B cell (primary cell): ENCODE results near the gene EML1. TPM values are rescaled to one million over a fixed set of nuclear protein-coding genes. Genes with fewer than 3 reads are reported as not detected.

Experiments
- ATAC-seq: fragments of 200-7000 bp; cut with Tn5 transposase; one replicate; pipeline ENCODE4 v1.10.0; 2021; ENCODE audit warnings: low read depth, mild to moderate bottlenecking, moderate number of reproducible peaks, moderate library complexity
- CTCF ChIA-PET: fragments of 350-600 bp; sonication (Branson Sonifier 250); formaldehyde crosslinking; loops from one replicate; lab custom pipeline; 2021; ENCODE audit warnings: antibody characterized with exemption, inconsistent platforms; lab: Charles Lee
- POLR2A ChIA-PET: fragments of 350-600 bp; sonication (Branson Sonifier 250); formaldehyde crosslinking; loops from one replicate; lab custom pipeline; 2021; ENCODE audit warnings: antibody characterized with exemption; lab: Charles Lee
- DNase-seq: peaks from one replicate; pipeline ENCODE4 v3.0.0; 2013
- H2AFZ ChIP-seq: 2 replicates; pipeline ENCODE4 v1.6.1; 2012; ENCODE audit warnings: mild to moderate bottlenecking, low read depth, low read length; ENCODE audit not compliant: insufficient read depth, poor library complexity, severe bottlenecking
- H3K27ac ChIP-seq, 2 donors: 1 replicate in 1 of 2; 2 replicates in 1 of 2; pipeline ENCODE4 v1.5.1; 2012 to 2013; ENCODE audit warnings: low read length in 2 of 2, mild to moderate bottlenecking in 2 of 2, moderate library complexity in 1 of 2
- H3K27me3 ChIP-seq, 4 experiments: fragments of 200-600 bp in 1 of 4; sonication (generic) in 1 of 4; replicated peaks in 1 of 4; 1 replicate in 2 of 4; 2 replicates in 2 of 4; pipeline versions ENCODE4 v1.6.1 to v1.7.0; 2013 to 2016; ENCODE audit warnings: low read length in 3 of 4, mild to moderate bottlenecking in 2 of 4, mixed read lengths in 1 of 4, moderate library complexity in 1 of 4; ENCODE audit not compliant: insufficient read depth in 4 of 4, control insufficient read depth in 3 of 4; ENCODE audit errors: control extremely low read depth in 1 of 4
- H3K36me3 ChIP-seq, 2 experiments: replicated peaks in 1 of 2; 1 replicate in 1 of 2; 2 replicates in 1 of 2; pipeline versions ENCODE4 v1.6.1 to v1.7.1; 2013; ENCODE audit warnings: low read length in 1 of 2; ENCODE audit not compliant: insufficient read depth in 2 of 2, control insufficient read depth in 1 of 2; ENCODE audit errors: control extremely low read depth in 1 of 2, extremely low read depth in 1 of 2
- H3K4me1 ChIP-seq, 2 donors: fragments of 200-600 bp in 1 of 2; sonication (generic) in 1 of 2; 1 replicate in 1 of 2; 2 replicates in 1 of 2; pipeline versions ENCODE4 v1.5.1 to v1.6.1; 2013 to 2017; ENCODE audit warnings: low read length in 2 of 2; ENCODE audit not compliant: control insufficient read depth in 2 of 2, insufficient read depth in 2 of 2
- H3K4me2 ChIP-seq: replicated peaks from 2 replicates; pipeline ENCODE3; 2012; ENCODE audit warnings: mild to moderate bottlenecking, low read depth, low read length; ENCODE audit not compliant: poor library complexity, severe bottlenecking
- H3K4me3 ChIP-seq, 5 experiments: fragments of 200-600 bp in 1 of 5; sonication (generic) in 1 of 5; 1 replicate in 3 of 5; 2 replicates in 2 of 5; pipeline versions ENCODE4 v1.5.1 to v1.7.0; 2011 to 2016; ENCODE audit warnings: low read length in 4 of 5, mild to moderate bottlenecking in 4 of 5, low read depth in 2 of 5, control low read depth in 1 of 5, moderate library complexity in 1 of 5; ENCODE audit not compliant: insufficient read depth in 1 of 5; ENCODE audit errors: control extremely low read depth in 1 of 5, extremely low read depth in 1 of 5
- H3K79me2 ChIP-seq: fragments of 200-600 bp; sonication (generic); one replicate; pipeline ENCODE4 v1.6.0; 2016; ENCODE audit warnings: low read length; ENCODE audit not compliant: control insufficient read depth, insufficient read depth
- H3K9ac ChIP-seq: fragments of 200-600 bp; sonication (generic); 2 replicates; pipeline ENCODE4 v1.6.1; 2017; ENCODE audit warnings: mild to moderate bottlenecking, low read length, moderate library complexity
- H3K9me3 ChIP-seq, 3 donors: one replicate each; pipeline versions ENCODE4 v1.6.1 to v1.7.1; 2013; ENCODE audit warnings: low read length in 2 of 3; ENCODE audit not compliant: control insufficient read depth in 2 of 3, insufficient read depth in 1 of 3; ENCODE audit errors: control extremely low read depth in 1 of 3
- H4K20me1 ChIP-seq: 2 replicates; pipeline ENCODE4 v1.6.0; 2012; ENCODE audit warnings: mild to moderate bottlenecking, low read length; ENCODE audit not compliant: insufficient read depth, control insufficient read depth, poor library complexity, severe bottlenecking
- H3K27ac Mint-ChIP-seq: one replicate; pipeline ENCODE4 v1.8.0; 2021; ENCODE audit warnings: mixed read lengths
- H3K27me3 Mint-ChIP-seq: one replicate; pipeline ENCODE4 v1.8.0; 2021; ENCODE audit warnings: mixed read lengths
- H3K4me1 Mint-ChIP-seq: one replicate; pipeline ENCODE4 v1.8.0; 2021; ENCODE audit warnings: mixed read lengths
- H3K4me3 Mint-ChIP-seq: one replicate; pipeline ENCODE4 v1.8.0; 2021; ENCODE audit warnings: mixed read lengths
- H3K9me3 Mint-ChIP-seq: one replicate; pipeline ENCODE4 v1.8.0; 2022; ENCODE audit warnings: mixed read lengths; ENCODE audit not compliant: insufficient read depth
- EZH2 ChIP-seq: IDR thresholded peaks from 2 replicates; pipeline ENCODE4 v1.6.1; 2012; ENCODE audit warnings: borderline replicate concordance, low read depth, mild to moderate bottlenecking, moderate library complexity, low read length; ENCODE audit not compliant: insufficient read depth, poor library complexity, severe bottlenecking
- whole genome bisulfite sequencing: methylation state at CpG from one replicate; pipeline ENCODE4 v1.1.5; 2013; ENCODE audit warnings: missing lambda C conversion rate; ENCODE audit not compliant: insufficient coverage; 5-methylcytosine and 5-hydroxymethylcytosine counted together
- intact Hi-C: fragments of 100-400 bp; cut with micrococcal nuclease; formaldehyde crosslinking; loops from one replicate; pipeline ENCODE4 v1.10.0; 2022
- polyA plus RNA-seq: library from polyadenylated mRNA; depleted of rRNA; stranded (reverse); fragments of >200 nt; gene quantifications from 2 replicates; pipeline ENCODE4 v1.2.3, GENCODE V29; 2012
- total RNA-seq, 2 donors: library from RNA; stranded (reverse); fragments of 120-200 nt in 1 of 2; gene quantifications; 1 replicate in 1 of 2; 2 replicates in 1 of 2; pipeline versions ENCODE4 v1.2.3 to v1.2.4, GENCODE V29; 2013 to 2022
- TF ChIP-seq, protein P1 (sequence below): fragments of 200-600 bp; IDR thresholded peaks from one replicate; pipeline ENCODE4 v1.8.0; 2022; ENCODE audit warnings: antibody characterized with exemption, mild to moderate bottlenecking

EML1 gene
- total and polyA plus RNA-seq, 2 donors (not counting 1 experiment from before 2014, with no cell fraction given) = not detected

DNA sequence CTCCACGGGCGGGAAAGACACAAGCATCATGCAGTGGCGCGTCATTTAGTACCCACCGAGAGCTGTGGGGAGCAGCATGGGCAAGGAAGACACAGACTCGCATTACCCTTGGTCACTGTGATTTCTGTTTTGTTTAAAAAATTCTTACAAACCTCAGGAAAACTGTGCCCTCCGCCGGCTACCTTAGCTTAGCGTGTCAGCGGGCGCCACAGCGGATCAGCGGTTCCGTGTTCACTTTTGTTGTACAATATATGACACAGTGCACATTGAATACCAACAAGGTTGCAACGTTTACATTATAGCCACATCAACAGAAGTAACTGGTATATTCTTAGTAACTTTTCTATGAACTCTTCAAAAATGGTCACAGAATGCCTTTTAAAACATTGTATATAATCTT lies 146.9 kb downstream of the EML1 start:
- peaks cover 0 to 20% (median 0%) of the 10 kb centered on the region in 4 experiments for H3K27me3 ChIP-seq
- Mint-ChIP-seq H3K27ac (no peak overlapping the region), H3K4me3 (no peak overlapping the region), H3K4me1 (no peaks in the 10 kb centered on the region), H3K27me3 (peaks cover 38% of the 10 kb centered on the region), H3K9me3 (no peaks in the 10 kb centered on the region)
- CTCF ChIA-PET = interaction anchor here (0.7 kb wide), 1 partner anchor 40 kb away, joined by 3 read pairs; no protein-coding TSS in a partner anchor
- DNase-seq (no peak), ATAC-seq (no peak)
- no peaks in the 10 kb centered on the region for H3K79me2 ChIP-seq
- H3K4me3 ChIP-seq = no peak overlapping the region
- no peaks in the 10 kb centered on the region for H4K20me1 ChIP-seq
- TF ChIP-seq, protein P1, sequence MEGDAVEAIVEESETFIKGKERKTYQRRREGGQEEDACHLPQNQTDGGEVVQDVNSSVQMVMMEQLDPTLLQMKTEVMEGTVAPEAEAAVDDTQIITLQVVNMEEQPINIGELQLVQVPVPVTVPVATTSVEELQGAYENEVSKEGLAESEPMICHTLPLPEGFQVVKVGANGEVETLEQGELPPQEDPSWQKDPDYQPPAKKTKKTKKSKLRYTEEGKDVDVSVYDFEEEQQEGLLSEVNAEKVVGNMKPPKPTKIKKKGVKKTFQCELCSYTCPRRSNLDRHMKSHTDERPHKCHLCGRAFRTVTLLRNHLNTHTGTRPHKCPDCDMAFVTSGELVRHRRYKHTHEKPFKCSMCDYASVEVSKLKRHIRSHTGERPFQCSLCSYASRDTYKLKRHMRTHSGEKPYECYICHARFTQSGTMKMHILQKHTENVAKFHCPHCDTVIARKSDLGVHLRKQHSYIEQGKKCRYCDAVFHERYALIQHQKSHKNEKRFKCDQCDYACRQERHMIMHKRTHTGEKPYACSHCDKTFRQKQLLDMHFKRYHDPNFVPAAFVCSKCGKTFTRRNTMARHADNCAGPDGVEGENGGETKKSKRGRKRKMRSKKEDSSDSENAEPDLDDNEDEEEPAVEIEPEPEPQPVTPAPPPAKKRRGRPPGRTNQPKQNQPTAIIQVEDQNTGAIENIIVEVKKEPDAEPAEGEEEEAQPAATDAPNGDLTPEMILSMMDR = no peak
- no peak for TF ChIP-seq EZH2
- no peak overlapping the region for H2AFZ ChIP-seq
- H3K27ac ChIP-seq = no peak overlapping the region
- no peak overlapping the region for H3K4me2 ChIP-seq
- no peaks in the 10 kb centered on the region for H3K4me1 ChIP-seq
- H3K9me3 ChIP-seq = peaks cover 0 to 3% (median 0%) of the 10 kb centered on the region in 3 donors
- no peaks in the 10 kb centered on the region for H3K36me3 ChIP-seq
- H3K9ac ChIP-seq = no peak overlapping the region
- POLR2A ChIA-PET = no interaction called here
- intact Hi-C loops = no loop called here
- WGBS = 93% methylated on average over 8 of the region's 15 CpGs

DNA sequence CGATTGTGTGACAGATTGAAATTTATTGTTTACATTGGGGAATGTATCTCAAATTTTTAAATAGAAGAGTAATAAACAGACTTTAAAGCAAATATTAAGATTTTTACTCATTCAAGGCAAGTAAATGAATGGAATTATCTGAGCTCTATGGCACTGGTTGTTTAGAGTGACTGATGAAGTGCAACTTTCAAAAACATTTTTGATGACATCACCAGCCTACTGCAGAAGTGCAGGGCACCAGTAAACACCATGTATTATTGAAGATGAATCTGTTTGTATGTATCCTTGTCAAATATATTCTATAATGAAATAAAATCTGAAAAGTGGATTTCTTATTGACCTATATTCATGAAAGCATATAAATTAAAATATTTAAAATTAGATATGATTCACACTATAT lies 148.0 kb downstream of the EML1 start:
- WGBS = no CpG with 5 or more reads among the region's 1 CpG

More for the DNA sequence above, 148.0 kb downstream of the EML1 start:
- H3K27me3 Mint-ChIP-seq = peaks cover 37% of the 10 kb centered on the region
- Histone ChIP-seq H3K27me3 (peaks cover 0 to 25% (median 0%) of the 10 kb centered on the region in 4 experiments), H3K4me3 (no peak overlapping the region), H3K27ac (no peak overlapping the region), H3K79me2 (no peaks in the 10 kb centered on the region), H4K20me1 (no peaks in the 10 kb centered on the region), H3K4me2 (no peak overlapping the region), H3K9me3 (peaks cover 0 to 3% (median 0%) of the 10 kb centered on the region in 3 donors), H3K4me1 (no peaks in the 10 kb centered on the region), H3K9ac (no peak overlapping the region), H3K36me3 (no peaks in the 10 kb centered on the region), H2AFZ (no peak overlapping the region)
- H3K4me3 Mint-ChIP-seq = no peak overlapping the region
- CTCF ChIA-PET = interaction anchor here (1.8 kb wide), 1 partner anchor 10 kb away, joined by 5 read pairs; no protein-coding TSS in a partner anchor
- H3K9me3 Mint-ChIP-seq = no peaks in the 10 kb centered on the region
- POLR2A ChIA-PET = no interaction called here
- DNase-seq (no peak), ATAC-seq (no peak)
- intact Hi-C loops = no loop called here
- peaks cover 2% of the 10 kb centered on the region for H3K4me1 Mint-ChIP-seq
- TF ChIP-seq EZH2 = no peak
- TF ChIP-seq, protein P1 = no peak
- H3K27ac Mint-ChIP-seq = no peak overlapping the region
